Measurements from ENCODE around the gene UST. TPM values are rescaled to one million over a fixed set of nuclear protein-coding genes. Genes with fewer than 3 reads are reported as not detected.

Gene UST
- total and polyA plus RNA-seq, 2 donors (not counting 1 experiment from before 2014, with no cell fraction given), result 7.3 to 16.9 TPM

DNA sequence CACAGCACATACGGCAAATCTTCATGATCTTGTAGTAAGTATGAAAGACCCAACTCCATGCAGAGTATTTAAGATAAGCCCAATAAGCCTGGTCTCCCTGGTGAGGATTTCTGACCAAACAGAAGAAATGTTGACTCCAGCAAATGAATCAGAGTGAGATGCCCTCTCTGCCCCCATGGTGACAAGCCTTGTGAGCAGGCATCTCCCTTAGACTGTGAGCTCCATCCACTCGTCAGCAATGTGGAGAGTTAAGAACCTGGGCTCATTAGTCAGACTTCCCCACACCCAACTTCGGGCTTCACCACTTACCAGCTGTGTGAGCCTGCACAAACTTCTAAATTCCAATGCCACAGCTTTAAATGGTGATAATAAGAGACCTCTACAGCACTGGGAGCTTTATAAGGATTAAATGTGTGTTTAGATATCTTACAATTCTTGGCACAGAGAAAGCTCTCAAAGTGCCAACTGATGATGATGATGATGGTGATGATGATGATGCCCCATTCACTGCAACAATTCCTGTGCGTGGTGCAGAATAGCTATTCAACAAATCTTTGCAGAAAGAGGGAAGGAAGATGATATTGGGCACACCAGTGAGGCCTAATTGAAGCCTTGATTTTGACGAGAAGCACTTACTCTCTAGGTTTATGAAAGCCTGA is 317.3 kb downstream of the UST start:
- Histone ChIP-seq H3K9ac (ENCODE audit: low read length) (no peak overlapping the region), H3K79me2 (ENCODE audit: control insufficient read depth, insufficient read depth, low read length) (no peaks in the 10 kb centered on the region), H3K27ac (ENCODE audit: low read length in 2 of 2) (peak overlapping the region in 1 of 2 donors; percentile 6), H3K4me1 (ENCODE audit: control insufficient read depth in 2 of 2, insufficient read depth in 2 of 2, low read length in 2 of 2) (peaks cover 29 to 46% of the 10 kb centered on the region in 2 donors), H3K4me3 (ENCODE audit: control extremely low read depth in 1 of 5, extremely low read depth in 1 of 5, insufficient read depth in 1 of 5, low read depth in 2 of 5, low read length in 4 of 5) (no peak overlapping the region), H2AFZ (ENCODE audit: insufficient read depth, low read depth, low read length, poor library complexity, severe bottlenecking) (no peak overlapping the region), H4K20me1 (ENCODE audit: control insufficient read depth, insufficient read depth, low read length, poor library complexity, severe bottlenecking) (no peaks in the 10 kb centered on the region), H3K9me3 (ENCODE audit: control extremely low read depth in 1 of 3, control insufficient read depth in 2 of 3, insufficient read depth in 1 of 3, low read length in 2 of 3) (no peaks in the 10 kb centered on the region), H3K4me2 (replicated peaks; ENCODE audit: low read depth, low read length, poor library complexity, severe bottlenecking) (no peak overlapping the region), H3K36me3 (replicated peaks in 1 of 2; ENCODE audit: control extremely low read depth in 1 of 2, control insufficient read depth in 1 of 2, extremely low read depth in 1 of 2, insufficient read depth in 2 of 2, low read length in 1 of 2) (no peaks in the 10 kb centered on the region), H3K27me3 (replicated peaks in 1 of 4; ENCODE audit: control extremely low read depth in 1 of 4, control insufficient read depth in 3 of 4, insufficient read depth in 4 of 4, low read length in 3 of 4) (no peaks in the 10 kb centered on the region)
- 94% methylated on average over 3 of the region's 5 CpGs for WGBS (ENCODE audit: insufficient coverage)
- Mint-ChIP-seq H3K27ac (peak overlapping the region; percentile 47), H3K27me3 (no peaks in the 10 kb centered on the region), H3K9me3 (ENCODE audit: insufficient read depth) (no peaks in the 10 kb centered on the region), H3K4me3 (no peak overlapping the region), H3K4me1 (peaks cover 48% of the 10 kb centered on the region)
- ATAC-seq (ENCODE audit: low read depth) (no peak), DNase-seq (no peak)
- intact Hi-C loops (cut with micrococcal nuclease), result no loop called here
- ChIA-PET POLR2A (no interaction called here), CTCF (interaction anchor here (1.0 to 4.1 kb wide), 10 partner anchors 10 to 504 kb away, joined by 3 to 19 read pairs (median 5); no protein-coding TSS in a partner anchor)
- no peak for TF ChIP-seq EZH2 (IDR thresholded peaks at IDR 0.05; ENCODE audit: borderline replicate concordance, insufficient read depth, low read depth, low read length, poor library complexity, severe bottlenecking)
- TF ChIP-seq, protein P1, sequence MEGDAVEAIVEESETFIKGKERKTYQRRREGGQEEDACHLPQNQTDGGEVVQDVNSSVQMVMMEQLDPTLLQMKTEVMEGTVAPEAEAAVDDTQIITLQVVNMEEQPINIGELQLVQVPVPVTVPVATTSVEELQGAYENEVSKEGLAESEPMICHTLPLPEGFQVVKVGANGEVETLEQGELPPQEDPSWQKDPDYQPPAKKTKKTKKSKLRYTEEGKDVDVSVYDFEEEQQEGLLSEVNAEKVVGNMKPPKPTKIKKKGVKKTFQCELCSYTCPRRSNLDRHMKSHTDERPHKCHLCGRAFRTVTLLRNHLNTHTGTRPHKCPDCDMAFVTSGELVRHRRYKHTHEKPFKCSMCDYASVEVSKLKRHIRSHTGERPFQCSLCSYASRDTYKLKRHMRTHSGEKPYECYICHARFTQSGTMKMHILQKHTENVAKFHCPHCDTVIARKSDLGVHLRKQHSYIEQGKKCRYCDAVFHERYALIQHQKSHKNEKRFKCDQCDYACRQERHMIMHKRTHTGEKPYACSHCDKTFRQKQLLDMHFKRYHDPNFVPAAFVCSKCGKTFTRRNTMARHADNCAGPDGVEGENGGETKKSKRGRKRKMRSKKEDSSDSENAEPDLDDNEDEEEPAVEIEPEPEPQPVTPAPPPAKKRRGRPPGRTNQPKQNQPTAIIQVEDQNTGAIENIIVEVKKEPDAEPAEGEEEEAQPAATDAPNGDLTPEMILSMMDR (IDR thresholded peaks at IDR 0.05), result no peak

DNA sequence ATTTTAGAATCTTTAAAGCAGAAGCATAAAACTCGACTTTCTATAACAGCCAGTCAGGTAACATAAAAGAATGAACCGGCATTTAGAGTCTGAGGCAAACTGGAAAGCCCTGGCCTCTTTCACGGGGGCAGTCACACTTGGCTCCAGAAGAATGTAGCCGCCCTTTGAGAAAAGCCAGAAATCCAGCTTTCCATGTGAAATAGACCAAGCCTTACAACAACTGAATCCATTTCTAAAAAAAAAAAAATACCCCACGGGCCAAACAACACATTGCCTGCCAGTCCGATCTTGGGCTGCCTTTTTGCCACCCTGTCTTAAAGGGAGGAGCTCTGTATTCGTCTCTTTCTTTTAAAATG is 317.8 kb downstream of the UST start:
- H3K4me3 Mint-ChIP-seq, result no peak overlapping the region
- no peaks in the 10 kb centered on the region for H3K79me2 ChIP-seq (ENCODE audit: control insufficient read depth, insufficient read depth, low read length)
- ChIA-PET CTCF (interaction anchor here (0.6 to 4.1 kb wide), 9 partner anchors 10 to 504 kb away, joined by 3 to 19 read pairs (median 4); no protein-coding TSS in a partner anchor), POLR2A (no interaction called here)
- H3K27ac ChIP-seq (ENCODE audit: low read length in 2 of 2), result peak overlapping the region in 1 of 2 donors; percentile 86
- H3K4me1 Mint-ChIP-seq, result peaks cover 47% of the 10 kb centered on the region
- DNase-seq (no peak), ATAC-seq (ENCODE audit: low read depth) (no peak)
- no peaks in the 10 kb centered on the region for H3K9me3 ChIP-seq (ENCODE audit: control extremely low read depth in 1 of 3, control insufficient read depth in 2 of 3, insufficient read depth in 1 of 3, low read length in 2 of 3)
- no peaks in the 10 kb centered on the region for H3K9me3 Mint-ChIP-seq (ENCODE audit: insufficient read depth)
- peaks cover 29 to 45% of the 10 kb centered on the region in 2 donors for H3K4me1 ChIP-seq (ENCODE audit: control insufficient read depth in 2 of 2, insufficient read depth in 2 of 2, low read length in 2 of 2)
- intact Hi-C loops (cut with micrococcal nuclease), result loop anchor here (5.0 kb wide), 1 partner anchor 32 kb away; no protein-coding TSS in a partner anchor
- WGBS (ENCODE audit: insufficient coverage), result 91% methylated on average over 5 of the region's 7 CpGs
- no peaks in the 10 kb centered on the region for H4K20me1 ChIP-seq (ENCODE audit: control insufficient read depth, insufficient read depth, low read length, poor library complexity, severe bottlenecking)
- no peak overlapping the region for H2AFZ ChIP-seq (ENCODE audit: insufficient read depth, low read depth, low read length, poor library complexity, severe bottlenecking)
- no peak overlapping the region for H3K9ac ChIP-seq (ENCODE audit: low read length)
- peak overlapping the region; percentile 22 for H3K27ac Mint-ChIP-seq
- no peaks in the 10 kb centered on the region for H3K27me3 Mint-ChIP-seq
- H3K4me3 ChIP-seq (ENCODE audit: control extremely low read depth in 1 of 5, extremely low read depth in 1 of 5, insufficient read depth in 1 of 5, low read depth in 2 of 5, low read length in 4 of 5), result no peak overlapping the region
- TF ChIP-seq EZH2 (IDR thresholded peaks at IDR 0.05; ENCODE audit: borderline replicate concordance, insufficient read depth, low read depth, low read length, poor library complexity, severe bottlenecking), result no peak
- TF ChIP-seq, protein P1 (IDR thresholded peaks at IDR 0.05), result no peak
- H3K4me2 ChIP-seq (replicated peaks; ENCODE audit: low read depth, low read length, poor library complexity, severe bottlenecking), result no peak overlapping the region
- no peaks in the 10 kb centered on the region for H3K36me3 ChIP-seq (replicated peaks in 1 of 2; ENCODE audit: control extremely low read depth in 1 of 2, control insufficient read depth in 1 of 2, extremely low read depth in 1 of 2, insufficient read depth in 2 of 2, low read length in 1 of 2)
- H3K27me3 ChIP-seq (replicated peaks in 1 of 4; ENCODE audit: control extremely low read depth in 1 of 4, control insufficient read depth in 3 of 4, insufficient read depth in 4 of 4, low read length in 3 of 4), result no peaks in the 10 kb centered on the region
